Measurements from ENCODE around the gene MLLT6.

The MLLT6 gene

DNA sequence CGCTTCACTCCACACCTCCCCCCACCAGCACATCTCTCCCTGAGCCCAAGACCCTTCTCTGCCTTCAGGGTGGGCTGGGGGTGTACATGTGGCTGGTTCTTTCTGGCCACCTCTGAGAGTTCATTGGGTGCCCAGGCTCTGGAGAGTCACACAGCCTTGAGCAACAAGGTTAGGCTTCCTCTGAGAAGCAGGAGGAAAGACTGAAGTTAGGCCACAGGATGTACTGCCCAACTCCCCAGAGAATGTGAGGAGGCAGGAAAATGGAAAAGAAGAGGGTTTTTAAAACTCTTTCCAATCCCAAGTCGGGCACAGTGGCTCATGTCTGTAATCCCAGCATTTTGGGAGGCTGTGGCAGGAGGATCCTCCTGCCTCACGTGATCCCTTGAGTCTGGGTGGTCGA lies 35.7 kb downstream of the MLLT6 start:
- DNase-seq (ENCODE audit: low read depth) = no peak
- no peak for TF ChIP-seq CTCF (conservative IDR thresholded peaks at IDR 0.05; ENCODE audit: low read depth, low read length)

GRCh38 chr17:38741461-38741860 lies 36.4 kb downstream of the MLLT6 start:
- DNase-seq (ENCODE audit: low read depth) = no peak
- no peak overlapping the region for H3K4me3 ChIP-seq (ENCODE audit: low read depth, low read length)
- no peak for TF ChIP-seq CTCF (conservative IDR thresholded peaks at IDR 0.05; ENCODE audit: low read depth, low read length)

More for the DNA sequence above, 35.7 kb downstream of the MLLT6 start:
- no peak overlapping the region for H3K4me3 ChIP-seq (ENCODE audit: low read depth, low read length)

GRCh38 chr17:38741921-38742410 lies 36.9 kb downstream of the MLLT6 start:
- DNase-seq (ENCODE audit: low read depth) = no peak

DNA sequence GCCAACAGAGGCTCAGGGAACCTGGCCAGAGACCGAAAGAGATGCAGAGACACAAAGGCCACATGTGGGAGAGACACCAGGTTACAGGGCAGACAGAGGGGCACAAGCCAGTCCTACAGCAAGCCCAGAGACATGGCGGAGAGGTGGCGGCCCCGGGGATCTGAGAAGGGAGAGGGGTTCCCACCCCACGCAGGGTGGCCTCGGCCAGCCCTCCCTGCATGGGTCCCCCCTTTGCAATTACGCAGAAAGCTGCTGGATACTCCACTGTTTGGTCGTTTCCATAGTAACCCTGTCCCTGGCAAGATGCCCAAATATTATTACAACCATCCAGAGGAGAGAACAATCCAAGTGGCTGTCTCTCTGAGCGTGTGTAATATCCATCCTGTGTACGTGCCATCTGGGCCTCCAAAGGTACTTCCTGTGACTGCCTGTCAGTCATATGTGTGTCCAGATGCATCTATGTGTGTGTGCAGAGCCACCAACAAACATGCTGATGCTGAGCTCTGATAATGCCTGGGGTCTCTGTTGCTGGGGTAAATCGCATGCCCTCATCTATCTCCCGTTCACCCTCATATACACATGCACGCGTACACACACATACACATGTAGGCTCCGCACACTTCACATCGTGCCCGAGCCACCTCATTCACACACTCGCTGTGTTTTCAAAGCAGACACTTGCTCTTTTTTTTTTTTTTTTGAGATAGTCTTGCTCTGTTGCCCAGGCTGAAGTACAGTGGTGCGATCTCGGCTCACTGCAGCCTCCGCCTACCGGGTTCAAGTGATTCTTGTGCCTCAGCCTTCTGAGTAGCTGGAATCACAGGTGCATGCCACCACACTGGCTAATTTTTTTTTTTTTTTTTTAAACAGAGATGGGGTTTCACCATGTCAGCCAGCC lies 37.6 kb downstream of the MLLT6 start:
- no peak for TF ChIP-seq CTCF (conservative IDR thresholded peaks at IDR 0.05; ENCODE audit: low read depth, low read length)
- H3K4me3 ChIP-seq (ENCODE audit: low read depth, low read length) = no peak overlapping the region
- DNase-seq (ENCODE audit: low read depth) = peak; percentile 96

More at GRCh38 chr17:38741921-38742410, 36.9 kb downstream of the MLLT6 start:
- TF ChIP-seq CTCF (conservative IDR thresholded peaks at IDR 0.05; ENCODE audit: low read depth, low read length) = no peak
- H3K4me3 ChIP-seq (ENCODE audit: low read depth, low read length) = no peak overlapping the region

DNA sequence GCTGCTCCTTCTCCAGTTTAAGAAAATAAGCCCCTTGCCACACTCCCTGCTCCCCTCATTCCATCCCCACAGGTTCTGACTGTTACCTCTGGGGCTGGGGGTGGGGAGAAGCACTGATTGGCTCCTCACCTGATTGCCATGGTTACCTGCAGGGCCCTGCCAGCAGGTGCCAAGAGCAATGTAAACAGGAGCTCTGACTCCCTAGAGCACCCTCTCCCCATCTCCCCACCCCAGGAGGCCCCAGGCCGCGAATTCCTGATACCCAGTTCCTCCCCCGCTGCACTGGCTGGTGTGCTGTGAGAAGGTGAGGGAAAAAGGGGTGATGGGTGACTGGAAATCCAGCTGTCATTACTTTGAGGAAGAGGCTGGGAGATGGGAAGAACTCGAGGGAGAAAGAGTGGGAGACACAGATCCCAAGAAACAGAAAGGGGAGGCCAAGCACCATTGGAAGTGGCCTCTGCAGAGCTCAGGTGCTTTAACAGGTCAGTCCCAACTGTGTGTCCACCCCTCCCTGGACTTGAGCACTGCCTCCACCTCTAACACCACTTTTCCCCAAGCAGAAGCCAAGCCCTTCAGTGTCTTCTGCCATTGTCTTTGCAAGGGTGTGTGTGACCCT lies 38.6 kb downstream of the MLLT6 start:
- no peak for TF ChIP-seq CTCF (conservative IDR thresholded peaks at IDR 0.05; ENCODE audit: low read depth, low read length)
- H3K4me3 ChIP-seq (ENCODE audit: low read depth, low read length) = no peak overlapping the region
- no peak for DNase-seq (ENCODE audit: low read depth)

GRCh38 chr17:38745545-38745944 lies 40.5 kb downstream of the MLLT6 start:
- no peak for TF ChIP-seq CTCF (conservative IDR thresholded peaks at IDR 0.05; ENCODE audit: low read depth, low read length)
- DNase-seq (ENCODE audit: low read depth) = no peak
- no peak overlapping the region for H3K4me3 ChIP-seq (ENCODE audit: low read depth, low read length)

Measured in choroid plexus epithelial cell (primary cell).